Measurements from ENCODE around the gene CRTAC1.
A peak's percentile ranks its signal among the peaks of the same experiment; 100 is the strongest.

CRTAC1 gene

DNA sequence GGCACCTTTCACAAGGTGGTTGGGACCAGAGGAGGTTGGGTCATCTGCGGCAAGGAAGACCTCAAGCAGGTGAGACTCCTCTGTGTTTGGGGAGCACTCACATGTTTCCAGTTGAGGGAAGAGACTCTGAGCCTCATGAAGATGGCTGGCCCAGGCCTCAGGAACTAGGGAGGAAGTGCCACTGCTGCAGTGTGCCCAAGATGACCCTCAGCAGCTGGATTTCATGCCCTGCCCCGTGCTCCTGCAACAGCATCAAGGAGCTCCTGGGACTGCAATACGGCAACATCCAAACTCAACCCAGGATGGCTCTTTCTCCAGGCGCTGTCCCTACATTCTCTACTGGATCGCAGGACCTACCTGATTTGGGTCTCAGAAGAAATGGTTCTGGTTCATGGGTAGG lies 106.9 kb downstream of the CRTAC1 start:
- DNase-seq = no peak

DNA sequence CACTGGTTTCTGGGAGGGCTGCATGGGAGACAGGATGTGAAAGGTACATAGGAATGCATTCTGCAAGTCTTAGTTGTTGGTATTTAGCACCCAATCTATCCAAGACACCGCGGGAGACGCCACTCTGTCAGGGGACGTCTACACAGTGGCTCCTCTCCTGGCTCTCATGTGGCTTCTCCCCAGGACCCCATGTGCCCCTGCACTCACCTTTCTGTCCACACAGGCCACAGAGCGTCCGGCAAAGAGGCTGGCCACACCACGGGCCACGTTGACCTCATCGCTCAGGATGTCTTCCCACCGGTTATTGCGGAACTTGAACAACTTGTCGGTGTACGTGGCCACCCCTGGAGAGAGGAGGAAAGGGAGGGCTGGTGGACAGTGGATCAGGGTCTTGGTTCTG lies 107.4 kb downstream of the CRTAC1 start:
- DNase-seq = no peak

DNA sequence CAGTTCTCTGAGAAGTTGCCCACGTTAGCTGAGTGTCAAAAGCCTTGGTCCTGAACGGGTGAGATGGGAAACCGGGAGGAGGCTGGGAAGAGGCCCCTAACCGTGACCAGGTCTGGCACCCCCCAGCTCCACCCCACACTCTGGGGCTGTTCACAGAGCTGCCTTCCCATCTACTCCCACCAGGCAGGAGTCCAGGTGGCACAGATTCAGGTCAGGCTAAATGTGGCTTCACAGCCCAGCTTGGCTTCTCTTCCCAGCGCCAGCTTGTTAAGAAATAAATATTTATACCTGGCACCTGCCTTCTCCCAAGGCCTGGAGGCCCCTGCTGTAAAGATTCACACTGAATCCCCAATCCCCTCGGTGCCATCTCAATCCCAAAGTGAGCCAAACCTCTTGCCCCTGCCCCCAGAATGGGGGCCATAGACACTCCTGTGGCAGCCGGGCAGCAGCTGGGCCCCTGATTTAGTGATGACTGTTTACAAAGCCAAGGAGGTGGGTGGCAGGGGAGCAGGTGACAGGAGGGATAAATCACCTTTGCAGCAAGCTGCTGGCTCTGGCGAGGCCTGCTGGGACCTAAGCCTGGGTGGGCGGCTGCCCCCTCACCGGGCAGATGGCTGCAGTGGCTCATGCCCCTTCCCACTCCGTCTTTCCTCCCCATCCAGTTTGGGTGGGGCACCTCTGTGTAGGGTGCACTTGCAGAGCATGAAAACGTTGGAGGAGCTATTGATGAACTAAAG lies 108.2 kb downstream of the CRTAC1 start:
- no peak for DNase-seq

DNA sequence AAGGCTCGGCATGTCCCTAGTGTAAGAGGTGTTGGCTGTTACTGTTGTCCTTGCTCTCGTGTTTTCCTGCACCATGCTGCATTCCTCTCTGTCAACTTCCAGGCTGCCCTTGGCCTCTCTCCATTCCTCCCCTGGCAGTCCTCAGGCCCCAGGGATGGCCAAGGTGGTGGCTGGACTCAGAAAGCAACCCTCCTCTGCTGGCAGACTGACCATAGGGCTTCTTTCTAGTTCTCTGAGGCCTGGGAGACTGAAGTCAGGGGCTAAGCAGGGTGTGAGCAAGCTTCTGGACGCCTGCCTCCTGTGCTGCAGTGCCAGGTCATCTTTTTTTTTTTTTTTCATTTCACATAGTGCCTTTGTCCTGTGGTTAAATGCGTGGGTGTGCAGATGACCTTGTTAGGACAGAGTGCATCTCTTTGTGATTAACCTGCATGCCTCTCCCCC lies 108.8 kb downstream of the CRTAC1 start:
- DNase-seq = no peak

DNA sequence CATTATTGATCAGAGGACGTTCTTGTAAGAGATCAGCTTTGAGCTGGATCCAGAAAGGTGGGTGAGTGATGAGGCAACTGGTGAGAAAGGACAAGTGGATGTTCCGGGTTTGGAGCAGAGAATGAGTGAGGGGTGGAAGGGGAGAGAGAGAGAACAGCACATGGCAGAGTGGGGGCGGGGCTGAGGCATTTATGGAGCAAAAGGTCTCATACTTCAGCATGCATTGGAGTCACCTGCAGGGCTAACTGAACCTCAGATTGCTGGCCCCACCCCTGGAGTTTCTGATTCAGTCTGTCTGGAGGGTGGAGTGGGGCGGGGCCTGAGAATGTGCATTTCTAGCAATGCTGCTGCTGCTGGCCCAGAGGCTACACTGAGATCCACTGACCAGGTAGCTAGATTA lies 109.6 kb downstream of the CRTAC1 start:
- no peak for DNase-seq

DNA sequence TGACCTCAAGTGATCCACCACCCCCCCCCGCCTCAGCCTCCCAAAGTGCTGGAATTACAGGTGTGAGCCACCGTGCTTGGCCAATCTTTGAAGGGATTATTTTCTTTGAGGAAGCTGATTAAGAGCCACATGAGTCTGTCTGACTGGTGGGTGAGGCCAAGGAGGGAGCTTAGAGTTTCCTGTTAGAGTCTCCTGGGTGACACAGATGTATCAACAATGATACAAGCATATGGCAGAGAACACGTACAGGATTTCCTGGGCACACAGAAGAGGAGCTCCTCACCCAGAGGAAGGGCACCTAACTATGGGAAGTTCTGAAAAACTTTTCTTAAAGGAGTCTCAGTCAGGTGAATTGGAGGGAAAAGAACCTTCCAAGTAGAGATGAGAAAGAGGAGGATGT lies 111.4 kb downstream of the CRTAC1 start:
- peak; percentile 13 to 55 (median 30) for DNase-seq

DNA sequence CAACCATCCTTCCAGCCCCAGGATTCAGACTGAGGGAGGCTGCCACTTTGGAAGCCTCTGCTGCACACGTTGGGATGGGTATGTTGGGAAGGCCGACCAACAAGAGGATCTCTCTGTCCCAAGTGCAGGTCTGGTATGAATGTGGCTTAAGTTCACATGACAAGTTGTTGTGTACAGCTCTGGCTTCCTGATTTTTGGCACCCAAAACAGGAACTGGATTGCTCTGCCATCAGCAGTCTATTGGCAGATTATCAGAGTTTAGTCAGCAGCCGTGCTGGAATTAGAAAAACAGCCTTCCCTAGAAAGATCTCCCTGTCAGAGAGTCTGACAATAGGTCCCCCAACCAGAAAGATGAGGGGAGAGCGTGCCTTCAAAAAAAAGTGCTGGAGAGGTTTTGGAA lies 113.8 kb downstream of the CRTAC1 start:
- peak; percentile 48 to 78 (median 66) for DNase-seq

DNA sequence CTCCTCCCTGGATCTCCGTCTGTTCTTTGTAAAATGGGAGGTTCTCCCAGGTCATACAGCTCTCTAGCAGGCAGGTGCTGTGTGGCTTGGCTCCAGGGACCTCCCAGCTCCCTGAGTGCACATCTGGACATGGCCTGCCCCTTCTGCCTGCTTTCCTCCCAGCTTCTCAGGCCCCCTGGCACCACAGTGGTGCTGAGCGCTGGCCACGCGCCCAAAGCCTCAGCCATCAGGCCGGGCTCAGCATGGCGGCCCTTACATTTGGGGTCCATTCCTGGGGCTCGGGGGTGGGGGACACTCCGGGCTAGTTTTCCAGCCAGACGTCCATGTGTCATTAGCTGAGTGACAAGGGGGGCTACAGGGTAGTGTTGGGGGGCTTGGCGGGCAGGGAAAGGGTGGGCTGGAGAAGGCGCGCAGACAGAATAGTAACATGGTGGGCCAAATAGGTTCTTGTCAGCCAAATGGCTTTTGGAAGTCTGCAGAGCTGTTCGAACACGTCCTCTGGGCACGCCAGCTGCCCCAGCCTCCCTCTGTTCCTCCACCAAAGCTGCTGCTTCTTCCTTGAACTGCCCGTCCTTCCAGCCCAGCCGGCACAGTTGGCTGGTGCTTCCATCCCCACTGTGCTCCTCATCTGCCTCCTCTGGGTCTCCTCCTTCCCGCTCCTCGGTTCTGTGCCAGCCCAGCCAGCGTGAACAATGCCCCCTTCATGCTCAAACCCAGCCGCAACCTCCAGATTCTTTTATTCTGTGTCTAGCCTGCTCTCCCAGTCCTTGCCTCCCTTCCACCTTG lies 114.9 kb downstream of the CRTAC1 start:
- no peak for DNase-seq

DNA sequence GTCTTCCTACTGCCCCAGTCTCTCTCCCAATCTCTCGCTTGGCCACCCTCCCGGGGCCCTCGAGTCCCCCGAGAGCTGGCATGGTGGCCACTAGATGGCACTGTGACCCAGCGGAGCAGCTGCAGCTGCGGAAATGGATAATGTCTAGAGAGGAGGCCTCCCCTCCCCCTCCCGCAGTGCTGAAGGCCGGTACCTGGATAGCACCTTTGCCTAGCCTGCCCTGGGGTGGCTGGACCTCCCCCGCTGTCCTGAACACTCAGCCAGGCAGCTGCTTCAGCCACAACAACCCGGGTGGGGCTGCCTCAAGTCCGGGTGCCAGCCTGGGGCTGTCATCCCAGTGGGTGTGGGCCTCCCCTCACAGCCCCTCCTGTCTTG lies 115.6 kb downstream of the CRTAC1 start:
- DNase-seq = peak; percentile 67 to 85 (median 74)

DNA sequence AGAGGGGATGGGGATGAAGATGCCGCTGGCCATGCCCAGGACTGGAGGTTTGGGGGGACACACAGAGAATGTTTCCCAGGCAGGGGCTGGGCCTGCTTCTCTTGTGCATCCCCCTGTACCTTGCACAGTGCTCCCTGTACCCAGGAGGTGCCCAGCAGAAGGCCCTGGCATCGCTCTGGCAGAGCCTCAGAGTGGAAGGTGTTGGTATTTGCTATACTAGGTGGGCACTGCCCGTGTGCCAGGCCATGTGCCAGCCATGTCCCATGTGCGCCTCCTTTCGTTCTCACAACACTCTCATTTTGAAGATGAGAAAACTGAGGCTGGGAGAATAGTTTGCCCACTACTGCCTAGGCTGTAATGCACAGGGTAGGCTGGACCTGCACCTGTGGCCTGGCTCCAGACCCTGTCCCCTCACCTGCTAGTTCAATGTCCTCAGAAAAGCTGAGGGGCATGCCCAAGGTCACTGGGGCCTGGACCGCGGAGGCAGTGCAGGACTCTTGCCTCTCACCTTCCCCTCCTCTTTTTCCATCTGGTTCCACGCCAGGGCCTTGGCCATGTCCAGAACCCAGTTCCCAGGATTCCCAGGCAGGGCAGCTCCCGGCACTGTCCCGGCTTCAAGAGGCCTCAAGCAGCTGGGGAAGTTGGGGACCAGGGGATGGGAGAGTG lies 116.1 kb downstream of the CRTAC1 start:
- DNase-seq = no peak

DNA sequence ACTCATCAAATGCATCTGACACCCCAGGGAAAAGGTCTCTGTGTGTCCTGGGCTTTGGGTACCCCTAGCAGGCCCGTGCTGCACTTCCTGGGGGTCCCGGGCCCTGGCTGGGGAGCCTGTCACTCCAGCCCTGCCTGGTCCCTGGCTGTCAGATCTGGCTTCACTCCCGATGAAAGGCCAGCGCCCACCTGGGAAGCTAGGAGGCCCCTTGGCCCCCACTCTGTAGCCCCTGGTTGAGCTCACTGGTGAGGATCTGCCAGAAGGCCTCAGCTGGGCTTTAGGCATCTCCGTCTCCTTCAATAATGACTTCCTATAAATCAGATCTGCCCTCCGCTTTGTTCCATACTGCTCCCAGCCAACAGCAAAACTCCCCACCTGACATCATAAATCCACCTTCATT lies 116.8 kb downstream of the CRTAC1 start:
- no peak for DNase-seq

DNA sequence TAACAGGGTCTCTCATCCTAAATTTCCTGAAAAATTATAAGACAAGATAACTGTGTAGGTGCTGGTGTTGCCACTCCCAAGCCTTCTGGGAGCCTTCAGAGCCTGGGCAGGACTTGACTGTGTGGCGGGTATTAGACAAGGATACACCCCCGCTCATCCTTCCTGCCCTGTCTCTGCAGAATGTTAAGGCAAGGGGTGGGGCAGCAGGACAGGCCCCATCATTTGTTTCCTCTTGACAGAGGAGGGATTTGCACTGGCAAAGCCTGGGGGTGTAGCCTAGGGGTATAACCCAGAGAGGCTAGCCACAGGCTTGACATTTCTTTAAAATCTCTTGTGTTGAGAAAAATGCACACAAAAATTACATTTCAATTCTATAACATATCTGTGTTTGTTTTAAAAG lies 117.2 kb downstream of the CRTAC1 start:
- no peak for DNase-seq

DNA sequence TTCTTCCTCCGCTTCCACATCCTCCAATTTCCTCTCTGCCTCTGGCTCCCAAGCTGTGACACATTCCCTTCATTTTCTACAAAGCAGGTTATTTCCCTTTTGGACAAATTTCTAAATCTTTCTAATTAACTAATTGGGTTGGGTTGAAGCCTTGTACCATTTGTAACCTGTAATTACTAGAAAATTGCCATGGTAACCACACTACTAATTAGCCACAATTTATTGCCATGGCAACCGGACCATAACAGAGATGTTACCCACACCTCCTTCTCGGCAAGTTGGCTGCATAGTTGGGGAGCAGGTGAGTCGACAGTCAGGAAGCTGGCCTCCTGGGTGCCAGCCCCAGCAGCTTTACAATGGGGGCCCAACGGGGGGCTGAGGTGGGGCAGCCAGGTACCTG lies 119.2 kb downstream of the CRTAC1 start:
- no peak for DNase-seq

DNA sequence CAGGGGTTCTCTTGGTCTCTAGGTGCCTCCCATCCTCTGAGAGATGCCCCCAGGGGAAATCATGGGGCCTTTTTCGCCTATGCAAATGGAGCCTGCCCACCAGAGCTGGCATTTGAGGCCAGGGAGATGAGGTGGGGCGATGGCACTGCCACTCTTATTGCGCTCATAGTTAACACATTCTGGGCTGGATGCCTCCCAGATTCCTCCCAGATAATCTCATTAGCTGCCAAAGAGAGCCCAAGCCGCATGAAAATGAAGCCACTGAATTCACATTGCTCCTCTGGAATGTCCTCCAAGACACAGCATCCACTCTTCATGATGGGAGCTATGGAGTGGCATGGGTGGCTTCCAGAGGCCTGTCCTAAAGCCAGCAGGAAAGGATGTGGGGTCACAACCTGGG lies 119.8 kb downstream of the CRTAC1 start:
- no peak for DNase-seq

DNA sequence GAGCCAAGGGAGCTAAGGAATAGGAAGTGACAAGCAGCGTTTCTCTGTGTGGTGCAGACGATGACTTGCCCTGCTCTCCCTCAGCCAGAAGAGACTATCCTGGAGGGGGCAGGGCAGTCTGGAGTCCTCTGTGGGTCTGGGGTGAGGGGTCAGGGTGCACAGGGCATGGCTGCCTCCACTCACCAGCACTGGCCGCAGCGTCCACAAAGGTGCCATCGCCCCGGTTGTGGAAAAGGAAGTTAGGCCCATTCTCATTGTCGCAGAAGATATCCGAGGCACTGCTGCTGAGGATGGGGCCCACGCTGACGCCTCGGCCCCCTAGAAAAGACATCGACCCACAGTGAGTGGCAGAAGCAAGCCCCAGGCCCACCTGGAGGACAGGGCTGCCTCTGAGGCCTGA lies 122.6 kb downstream of the CRTAC1 start:
- no peak for DNase-seq

DNA sequence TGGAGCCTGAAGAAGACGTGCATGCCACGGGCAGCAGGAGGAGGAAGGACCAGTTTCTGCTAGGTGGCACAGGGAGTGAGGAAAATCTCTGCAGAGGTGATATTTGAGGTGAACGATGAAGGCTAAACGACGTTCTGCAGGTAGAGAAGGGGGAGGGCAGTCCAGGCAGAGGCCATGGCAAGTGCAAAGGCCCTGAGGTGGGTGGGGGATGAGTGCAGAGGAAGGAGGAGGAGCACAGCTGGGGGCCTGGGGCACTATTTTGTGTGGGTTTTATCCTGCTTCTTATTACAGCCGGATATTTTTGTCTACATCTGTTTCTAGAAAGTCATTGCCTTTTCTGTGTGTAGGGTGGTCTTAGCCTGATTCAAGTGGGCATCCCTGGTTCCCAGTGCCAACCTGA lies 123.2 kb downstream of the CRTAC1 start:
- DNase-seq = no peak

DNA sequence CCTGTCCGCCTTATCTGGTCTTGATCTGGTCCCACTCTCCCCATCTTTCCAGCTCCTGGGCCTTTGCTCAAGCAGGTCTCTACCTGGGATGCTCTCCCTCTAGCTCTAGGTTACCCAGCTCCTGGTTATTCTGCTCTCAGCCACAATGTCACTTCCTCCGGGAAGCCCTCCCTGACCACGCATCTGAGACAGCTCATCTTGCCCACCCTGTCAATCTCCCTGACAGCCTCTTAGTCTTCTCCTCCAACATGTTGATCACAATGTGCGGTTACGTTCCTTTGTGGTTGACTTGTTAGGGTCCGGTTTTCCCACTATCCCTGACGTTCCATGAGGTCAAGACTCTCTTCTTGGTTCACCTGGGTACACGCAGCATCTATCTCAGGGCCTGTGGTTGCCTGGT lies 125.1 kb downstream of the CRTAC1 start:
- no peak for DNase-seq

DNA sequence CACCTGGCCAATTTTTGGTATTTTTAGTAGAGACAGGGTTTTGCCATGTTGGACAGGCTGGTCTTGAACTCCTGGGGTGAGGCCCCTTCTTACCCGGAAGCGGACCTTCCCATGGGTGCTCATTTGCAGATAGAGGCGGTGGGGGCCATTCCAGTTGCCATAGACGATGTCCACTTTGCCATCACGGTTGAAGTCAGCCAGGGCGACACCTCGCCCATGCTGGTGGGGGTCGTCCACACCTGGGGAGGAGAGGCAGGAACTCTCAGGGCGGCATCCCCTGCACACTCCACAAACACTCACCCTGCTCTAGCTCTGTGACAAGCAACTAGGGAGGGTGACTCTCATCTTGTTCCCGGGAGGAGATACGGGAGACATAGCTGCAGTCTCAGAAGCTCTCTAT lies 125.8 kb downstream of the CRTAC1 start:
- no peak for DNase-seq

DNA sequence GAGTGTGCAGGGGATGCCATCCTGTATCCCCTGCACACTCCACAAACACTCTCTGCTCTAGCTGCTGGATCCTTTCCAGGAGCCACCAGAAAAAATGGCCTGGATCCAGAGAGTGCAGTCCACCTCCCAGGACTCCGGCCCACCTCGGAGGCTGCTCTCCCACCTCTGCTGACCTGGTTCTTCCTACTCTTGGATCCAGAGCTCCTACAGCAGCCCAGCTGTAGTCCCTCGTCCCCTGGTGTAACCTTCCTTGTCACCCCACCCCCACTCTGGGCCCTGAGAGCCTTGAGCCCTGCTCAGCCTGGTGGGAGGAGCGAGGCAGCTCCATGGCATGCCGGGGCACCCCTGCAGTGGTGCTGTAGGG lies 126.4 kb downstream of the CRTAC1 start:
- no peak for DNase-seq

DNA sequence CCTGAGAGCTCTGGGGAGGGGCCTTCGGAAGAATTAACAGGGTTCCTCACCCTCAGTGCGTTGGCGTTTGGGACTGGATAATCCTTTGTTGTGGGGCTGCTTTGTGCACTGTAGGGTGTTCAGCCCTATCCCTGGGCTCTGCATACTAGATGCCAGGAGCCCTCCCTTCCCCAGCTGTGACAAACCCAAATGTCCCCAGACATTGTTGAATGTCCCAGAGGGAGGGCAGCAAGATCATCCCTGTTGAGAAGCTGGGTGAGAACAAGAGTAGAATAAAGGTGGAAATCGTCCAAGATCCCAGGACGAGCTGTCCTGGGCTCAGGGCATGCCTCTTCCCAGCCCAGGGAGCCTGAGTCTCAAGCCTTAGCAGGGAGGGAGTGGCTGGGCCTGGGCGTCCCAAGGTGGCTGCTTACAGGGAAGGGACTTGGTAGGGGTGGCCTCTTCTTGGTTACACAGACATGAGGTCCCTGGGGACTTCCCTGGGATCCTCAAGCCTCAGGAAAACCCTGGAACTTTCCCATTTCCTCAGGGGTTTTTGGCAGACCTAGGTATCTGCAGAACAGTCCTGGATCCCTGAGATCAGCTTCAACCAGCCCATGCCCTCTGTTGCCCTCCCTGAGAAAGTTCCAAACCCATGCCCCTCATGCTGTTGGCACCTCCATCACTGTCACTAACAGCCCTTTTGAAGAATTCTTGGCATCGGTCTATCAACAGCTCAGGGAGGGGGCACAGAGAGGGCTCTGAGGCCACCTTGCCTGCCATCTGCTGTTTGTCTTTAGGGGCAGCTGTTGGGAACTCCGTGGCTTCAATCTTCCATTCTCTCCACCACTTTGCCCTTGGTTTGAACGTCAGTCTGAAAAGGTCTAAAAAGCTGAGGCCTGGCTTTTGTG lies 127.0 kb downstream of the CRTAC1 start:
- no peak for DNase-seq

DNA sequence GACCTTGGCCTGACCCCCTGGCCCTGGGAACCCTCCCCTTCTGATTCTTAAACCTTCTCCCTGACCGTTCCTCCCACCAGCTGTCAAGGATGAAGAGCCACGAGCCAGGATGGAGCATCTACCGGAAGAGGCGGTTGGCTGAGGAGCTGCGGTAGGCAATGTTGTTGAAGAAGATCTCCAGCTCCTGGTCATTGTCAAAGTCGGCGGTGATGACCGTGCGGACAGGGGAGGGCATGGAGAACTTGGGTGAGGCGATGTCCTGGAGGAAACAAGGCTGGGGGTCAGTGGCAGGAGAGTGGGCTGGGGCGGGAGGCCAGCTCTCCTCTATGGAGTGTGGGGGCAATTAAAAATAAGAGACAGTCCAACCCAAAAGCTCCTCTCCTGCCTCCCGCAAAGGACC lies 129.0 kb downstream of the CRTAC1 start:
- DNase-seq = no peak

DNA sequence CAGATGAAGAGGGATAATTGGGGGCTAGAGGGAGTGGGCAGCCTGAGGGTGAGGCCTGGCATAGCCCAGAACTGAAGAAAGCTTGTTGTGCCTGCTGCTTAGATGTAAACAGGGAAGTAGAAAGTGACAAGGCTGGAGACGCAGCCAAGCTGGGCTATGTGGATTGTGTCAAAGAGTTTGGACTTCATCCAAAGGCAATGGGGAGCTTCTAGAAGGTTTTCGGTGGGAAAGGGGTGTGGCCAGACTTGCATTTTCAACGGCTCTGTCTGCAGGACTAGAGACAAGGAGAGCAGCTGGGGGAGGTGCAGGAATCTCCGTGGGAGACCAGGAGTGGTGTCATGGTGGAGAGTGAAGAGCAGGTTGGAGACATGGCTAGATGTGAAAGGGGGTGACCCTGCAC lies 132.0 kb downstream of the CRTAC1 start:
- DNase-seq = peak in 2 of 4 experiments; percentile 10 to 15

Measured in suppressor macrophage (primary cell).